HCT116 (cell line): ENCODE measurements around the gene DYNC2H1.

ENCODE experiments used
- ATF3 ChIP-seq: IDR thresholded peaks from 2 replicates; pipeline ENCODE4 v1.6.1; 2012
- EGR1 ChIP-seq: IDR thresholded peaks from 2 replicates; pipeline ENCODE4 v1.6.1; 2012; ENCODE audit warnings: low read depth
- EZH2 ChIP-seq: fragments of 200-600 bp; sonication (generic); IDR thresholded peaks from 2 replicates; pipeline ENCODE4 v1.6.1; 2017; ENCODE audit warnings: antibody characterized with exemption, mixed run types
- EZH2phosphoT487 ChIP-seq: fragments of 200-600 bp; IDR thresholded peaks from 2 replicates; pipeline ENCODE4 v1.6.1; 2018; ENCODE audit warnings: antibody characterized with exemption, borderline replicate concordance
- POLR2A ChIP-seq: IDR thresholded peaks from 2 replicates; pipeline ENCODE4 v1.7.0; 2011; ENCODE audit warnings: borderline replicate concordance; ENCODE audit not compliant: insufficient read depth, insufficient read length; ENCODE audit errors: extremely low read depth
- POLR2AphosphoS5 ChIP-seq: IDR thresholded peaks from 2 replicates; pipeline ENCODE4 v1.6.1; 2011; ENCODE audit warnings: mild to moderate bottlenecking, low read depth, low read length, moderate library complexity
- RAD21 ChIP-seq: IDR thresholded peaks from 2 replicates; pipeline ENCODE4 v1.6.1; 2012; ENCODE audit warnings: low read depth, mild to moderate bottlenecking
- SIN3A ChIP-seq: IDR thresholded peaks from 2 replicates; pipeline ENCODE4 v1.6.1; 2012; ENCODE audit warnings: low read depth
- SP1 ChIP-seq: IDR thresholded peaks from 2 replicates; pipeline ENCODE4 v1.6.1; 2012; ENCODE audit warnings: low read depth
- YY1 ChIP-seq: IDR thresholded peaks from 2 replicates; pipeline ENCODE4 v1.6.1; 2011; ENCODE audit warnings: low read length, low read depth, moderate library complexity, mild to moderate bottlenecking; ENCODE audit not compliant: insufficient replicate concordance; ENCODE audit errors: extremely low read depth
- TF ChIP-seq, protein P1 (sequence below), 3 experiments: fragments of 200-600 bp in 1 of 3; sonication (generic) in 1 of 3; IDR thresholded peaks in 2 of 3; conservative IDR thresholded peaks in 1 of 3; 2 replicates each; pipeline ENCODE4 v1.5.1; 2012 to 2017; ENCODE audit warnings: low read depth in 2 of 3, low read length in 2 of 3, antibody characterized with exemption in 1 of 3, borderline replicate concordance in 1 of 3, control low read depth in 1 of 3, mild to moderate bottlenecking in 1 of 3, mixed read lengths in 1 of 3, mixed run types in 1 of 3, moderate library complexity in 1 of 3; ENCODE audit not compliant: insufficient read depth in 1 of 3
- TF ChIP-seq, protein P2 (sequence below): IDR thresholded peaks from 2 replicates; pipeline ENCODE4 v1.6.1; 2012; ENCODE audit warnings: low read depth
- TF ChIP-seq, protein P3 (sequence below): IDR thresholded peaks from 2 replicates; pipeline ENCODE4 v1.6.1; 2012

DNA sequence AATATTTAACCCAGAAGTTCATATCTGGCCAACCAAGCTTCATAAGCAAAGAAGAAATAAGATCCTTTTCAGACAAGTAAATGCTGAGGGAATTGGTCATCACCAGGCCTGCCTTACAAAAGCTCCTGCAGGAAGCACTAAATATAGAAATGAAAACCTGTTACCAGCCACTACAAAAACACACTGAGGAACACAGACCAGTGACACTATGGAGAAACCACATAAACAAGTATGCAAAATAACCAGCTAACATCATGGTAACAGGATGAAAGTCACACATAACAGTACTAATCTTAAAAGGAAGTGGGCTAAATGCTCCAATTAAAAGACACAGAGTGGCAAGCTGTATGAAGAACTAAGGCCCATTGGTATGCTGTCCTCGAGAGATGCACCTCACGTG is 311.4 kb downstream of the DYNC2H1 start:
- TF ChIP-seq, protein P1, sequence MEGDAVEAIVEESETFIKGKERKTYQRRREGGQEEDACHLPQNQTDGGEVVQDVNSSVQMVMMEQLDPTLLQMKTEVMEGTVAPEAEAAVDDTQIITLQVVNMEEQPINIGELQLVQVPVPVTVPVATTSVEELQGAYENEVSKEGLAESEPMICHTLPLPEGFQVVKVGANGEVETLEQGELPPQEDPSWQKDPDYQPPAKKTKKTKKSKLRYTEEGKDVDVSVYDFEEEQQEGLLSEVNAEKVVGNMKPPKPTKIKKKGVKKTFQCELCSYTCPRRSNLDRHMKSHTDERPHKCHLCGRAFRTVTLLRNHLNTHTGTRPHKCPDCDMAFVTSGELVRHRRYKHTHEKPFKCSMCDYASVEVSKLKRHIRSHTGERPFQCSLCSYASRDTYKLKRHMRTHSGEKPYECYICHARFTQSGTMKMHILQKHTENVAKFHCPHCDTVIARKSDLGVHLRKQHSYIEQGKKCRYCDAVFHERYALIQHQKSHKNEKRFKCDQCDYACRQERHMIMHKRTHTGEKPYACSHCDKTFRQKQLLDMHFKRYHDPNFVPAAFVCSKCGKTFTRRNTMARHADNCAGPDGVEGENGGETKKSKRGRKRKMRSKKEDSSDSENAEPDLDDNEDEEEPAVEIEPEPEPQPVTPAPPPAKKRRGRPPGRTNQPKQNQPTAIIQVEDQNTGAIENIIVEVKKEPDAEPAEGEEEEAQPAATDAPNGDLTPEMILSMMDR (IDR thresholded peaks at IDR 0.05 in 2 of 3, conservative IDR thresholded peaks at IDR 0.05 in 1 of 3; ENCODE audit: borderline replicate concordance in 1 of 3, insufficient read depth in 1 of 3, low read depth in 2 of 3, low read length in 2 of 3), result no peak
- no peak for TF ChIP-seq EZH2phosphoT487
- no peak for TF ChIP-seq POLR2A
- TF ChIP-seq YY1, result no peak
- TF ChIP-seq, protein P2, sequence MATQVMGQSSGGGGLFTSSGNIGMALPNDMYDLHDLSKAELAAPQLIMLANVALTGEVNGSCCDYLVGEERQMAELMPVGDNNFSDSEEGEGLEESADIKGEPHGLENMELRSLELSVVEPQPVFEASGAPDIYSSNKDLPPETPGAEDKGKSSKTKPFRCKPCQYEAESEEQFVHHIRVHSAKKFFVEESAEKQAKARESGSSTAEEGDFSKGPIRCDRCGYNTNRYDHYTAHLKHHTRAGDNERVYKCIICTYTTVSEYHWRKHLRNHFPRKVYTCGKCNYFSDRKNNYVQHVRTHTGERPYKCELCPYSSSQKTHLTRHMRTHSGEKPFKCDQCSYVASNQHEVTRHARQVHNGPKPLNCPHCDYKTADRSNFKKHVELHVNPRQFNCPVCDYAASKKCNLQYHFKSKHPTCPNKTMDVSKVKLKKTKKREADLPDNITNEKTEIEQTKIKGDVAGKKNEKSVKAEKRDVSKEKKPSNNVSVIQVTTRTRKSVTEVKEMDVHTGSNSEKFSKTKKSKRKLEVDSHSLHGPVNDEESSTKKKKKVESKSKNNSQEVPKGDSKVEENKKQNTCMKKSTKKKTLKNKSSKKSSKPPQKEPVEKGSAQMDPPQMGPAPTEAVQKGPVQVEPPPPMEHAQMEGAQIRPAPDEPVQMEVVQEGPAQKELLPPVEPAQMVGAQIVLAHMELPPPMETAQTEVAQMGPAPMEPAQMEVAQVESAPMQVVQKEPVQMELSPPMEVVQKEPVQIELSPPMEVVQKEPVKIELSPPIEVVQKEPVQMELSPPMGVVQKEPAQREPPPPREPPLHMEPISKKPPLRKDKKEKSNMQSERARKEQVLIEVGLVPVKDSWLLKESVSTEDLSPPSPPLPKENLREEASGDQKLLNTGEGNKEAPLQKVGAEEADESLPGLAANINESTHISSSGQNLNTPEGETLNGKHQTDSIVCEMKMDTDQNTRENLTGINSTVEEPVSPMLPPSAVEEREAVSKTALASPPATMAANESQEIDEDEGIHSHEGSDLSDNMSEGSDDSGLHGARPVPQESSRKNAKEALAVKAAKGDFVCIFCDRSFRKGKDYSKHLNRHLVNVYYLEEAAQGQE, result no peak
- no peak for TF ChIP-seq RAD21
- TF ChIP-seq, protein P3, sequence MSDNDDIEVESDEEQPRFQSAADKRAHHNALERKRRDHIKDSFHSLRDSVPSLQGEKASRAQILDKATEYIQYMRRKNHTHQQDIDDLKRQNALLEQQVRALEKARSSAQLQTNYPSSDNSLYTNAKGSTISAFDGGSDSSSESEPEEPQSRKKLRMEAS, result no peak
- no peak for TF ChIP-seq ATF3
- TF ChIP-seq SP1, result no peak
- no peak for TF ChIP-seq POLR2AphosphoS5
- no peak for TF ChIP-seq EGR1
- no peak for TF ChIP-seq EZH2
- no peak for TF ChIP-seq SIN3A
